Measurements from ENCODE around the gene KIT.

- TF ChIP-seq CTCF (IDR thresholded peaks at IDR 0.05) (no peak), ZFX (IDR thresholded peaks at IDR 0.05; ENCODE audit: borderline replicate concordance) (no peak)
Observed at GRCh38 chr4:54661169-54661568, 3.4 kb downstream of the KIT start.

Measured in 22Rv1 (cell line).